ENCODE measurements around the gene LRRN2. TPM values are rescaled to one million over a fixed set of nuclear protein-coding genes. Genes with fewer than 3 reads are reported as not detected.

The LRRN2 gene
- total and polyA plus RNA-seq, 2 of the 8 experiments (the other 6 are each of a cell fraction or from before 2014, with no cell fraction given), result 1.8 to 2.3 TPM

DNA sequence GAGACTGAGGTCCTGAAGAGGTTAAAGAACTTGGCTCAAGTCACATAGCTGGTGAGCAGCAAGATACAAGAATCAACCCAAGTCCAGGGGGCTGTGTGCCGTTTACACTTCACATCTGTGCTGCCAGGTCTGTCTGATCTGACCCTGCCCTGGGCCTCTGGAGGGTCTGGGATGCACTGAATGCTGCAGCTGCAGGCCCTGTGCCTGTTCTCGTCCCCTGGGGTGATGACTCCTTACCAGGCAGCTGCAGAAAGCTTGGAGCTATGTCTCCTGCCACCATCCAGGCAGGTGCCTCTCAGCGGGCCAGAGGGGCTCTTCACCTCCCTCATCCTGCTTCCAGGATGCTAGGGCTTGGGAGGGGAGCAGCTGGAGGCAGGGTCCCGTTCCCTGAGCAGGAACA is 63.5 kb downstream of the LRRN2 start (continued):
- TF ChIP-seq SIRT6 (IDR thresholded peaks at IDR 0.05; ENCODE audit: low read length) (no peak), USF2 (IDR thresholded peaks at IDR 0.05; ENCODE audit: low read length) (no peak), JUN (IDR thresholded peaks at IDR 0.05; ENCODE audit: low read depth, low read length) (no peak), ZNF274 (IDR thresholded peaks at IDR 0.05; ENCODE audit: borderline replicate concordance, extremely low read depth, low read length) (no peak)
